ENCODE measurements around the gene APOC1.

GRCh38 chr19:44947041-44947581 is 32.7 kb downstream of the APOC1 start:
- TF ChIP-seq, protein P1, sequence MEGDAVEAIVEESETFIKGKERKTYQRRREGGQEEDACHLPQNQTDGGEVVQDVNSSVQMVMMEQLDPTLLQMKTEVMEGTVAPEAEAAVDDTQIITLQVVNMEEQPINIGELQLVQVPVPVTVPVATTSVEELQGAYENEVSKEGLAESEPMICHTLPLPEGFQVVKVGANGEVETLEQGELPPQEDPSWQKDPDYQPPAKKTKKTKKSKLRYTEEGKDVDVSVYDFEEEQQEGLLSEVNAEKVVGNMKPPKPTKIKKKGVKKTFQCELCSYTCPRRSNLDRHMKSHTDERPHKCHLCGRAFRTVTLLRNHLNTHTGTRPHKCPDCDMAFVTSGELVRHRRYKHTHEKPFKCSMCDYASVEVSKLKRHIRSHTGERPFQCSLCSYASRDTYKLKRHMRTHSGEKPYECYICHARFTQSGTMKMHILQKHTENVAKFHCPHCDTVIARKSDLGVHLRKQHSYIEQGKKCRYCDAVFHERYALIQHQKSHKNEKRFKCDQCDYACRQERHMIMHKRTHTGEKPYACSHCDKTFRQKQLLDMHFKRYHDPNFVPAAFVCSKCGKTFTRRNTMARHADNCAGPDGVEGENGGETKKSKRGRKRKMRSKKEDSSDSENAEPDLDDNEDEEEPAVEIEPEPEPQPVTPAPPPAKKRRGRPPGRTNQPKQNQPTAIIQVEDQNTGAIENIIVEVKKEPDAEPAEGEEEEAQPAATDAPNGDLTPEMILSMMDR (IDR thresholded peaks at IDR 0.05) = no peak
- TF ChIP-seq POLR2AphosphoS5 (IDR thresholded peaks at IDR 0.05; ENCODE audit: insufficient read depth in 1 of 2, low read depth in 1 of 2) (no peak), POLR2A (IDR thresholded peaks at IDR 0.05) (no peak)

Data from vagina (tissue), 2 donors.